ENCODE measurements around the gene BFSP1.

BFSP1 gene

DNA sequence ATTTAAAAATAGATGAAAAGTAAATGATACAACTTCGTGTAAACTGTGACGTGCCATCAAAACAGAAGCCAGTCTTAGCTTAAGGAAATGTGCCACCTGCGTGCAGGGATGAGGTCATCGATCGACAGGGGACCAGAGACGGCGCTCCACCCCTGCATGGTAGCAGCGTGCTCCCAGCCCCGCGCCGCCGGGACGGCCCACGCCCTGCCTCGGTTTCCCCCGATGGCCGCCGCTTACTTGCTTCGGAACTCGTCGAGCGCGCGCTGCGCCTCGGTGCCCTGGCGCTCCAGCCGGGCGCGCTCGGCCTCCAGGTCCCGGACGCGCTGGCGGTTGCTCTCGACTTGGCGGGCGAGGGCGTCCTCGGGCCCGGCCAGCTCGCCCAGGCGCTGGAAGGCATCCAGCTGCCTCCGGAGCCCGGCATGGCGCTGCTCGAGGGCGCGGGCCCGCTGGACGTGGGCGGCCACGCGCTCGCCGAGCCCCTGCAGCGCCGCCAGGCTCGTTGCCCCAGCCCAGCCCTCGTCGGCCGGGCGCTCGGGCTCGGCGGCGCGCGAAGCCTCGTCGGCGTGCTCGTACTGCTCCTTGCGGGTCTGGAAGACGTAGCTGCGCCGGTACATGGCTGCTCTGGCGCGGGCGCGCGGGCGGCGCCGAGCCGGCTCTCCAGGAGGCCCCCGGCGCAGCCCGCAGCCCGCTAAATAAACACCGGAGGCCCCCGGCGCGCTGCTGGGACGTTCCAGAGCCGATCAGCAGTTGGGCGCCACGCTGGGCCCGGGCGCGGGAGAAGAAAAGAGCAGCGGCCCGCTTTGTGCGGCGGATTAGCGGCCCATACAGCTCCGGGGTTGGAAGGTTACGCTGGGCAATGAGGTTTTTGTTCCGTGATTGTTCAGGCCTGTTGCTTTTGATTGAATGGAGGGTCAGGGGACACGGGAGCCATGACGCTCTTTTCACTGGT, at the start of gene BFSP1:
TSS of gene BFSP1 (minus strand) at position 664 of the 949 bp plus-strand sequence. CDS start at position 614, 50 bp downstream.
- Histone ChIP-seq H3K4me3 (ENCODE audit: low read depth, low read length) (peak within 1 kb of the TSS; percentile 47), H3K36me3 (ENCODE audit: control insufficient read depth, insufficient read depth, low read length) (no peaks in the 10 kb centered on the region), H3K4me1 (ENCODE audit: control insufficient read depth, insufficient read depth, low read length) (peaks cover 11% of the 10 kb centered on the region), H3K9me3 (ENCODE audit: control insufficient read depth, insufficient read depth, low read length) (no peaks in the 10 kb centered on the region), H3K9ac (ENCODE audit: low read depth, low read length) (no peak within 1 kb of the TSS), H3K27me3 (ENCODE audit: control insufficient read depth, insufficient read depth, low read length) (peaks cover 12% of the 10 kb centered on the region)

- Histone ChIP-seq H3K4me1 (ENCODE audit: control insufficient read depth, insufficient read depth, low read length) (peaks cover 3% of the 10 kb centered on the region), H3K4me3 (ENCODE audit: low read depth, low read length) (no peak overlapping the region), H3K36me3 (ENCODE audit: control insufficient read depth, insufficient read depth, low read length) (no peaks in the 10 kb centered on the region), H3K9ac (ENCODE audit: low read depth, low read length) (no peak overlapping the region), H3K27me3 (ENCODE audit: control insufficient read depth, insufficient read depth, low read length) (no peaks in the 10 kb centered on the region), H3K9me3 (ENCODE audit: control insufficient read depth, insufficient read depth, low read length) (no peaks in the 10 kb centered on the region)
Measured at GRCh38 chr20:17580895-17581294, 49.7 kb upstream of the BFSP1 start.

DNA sequence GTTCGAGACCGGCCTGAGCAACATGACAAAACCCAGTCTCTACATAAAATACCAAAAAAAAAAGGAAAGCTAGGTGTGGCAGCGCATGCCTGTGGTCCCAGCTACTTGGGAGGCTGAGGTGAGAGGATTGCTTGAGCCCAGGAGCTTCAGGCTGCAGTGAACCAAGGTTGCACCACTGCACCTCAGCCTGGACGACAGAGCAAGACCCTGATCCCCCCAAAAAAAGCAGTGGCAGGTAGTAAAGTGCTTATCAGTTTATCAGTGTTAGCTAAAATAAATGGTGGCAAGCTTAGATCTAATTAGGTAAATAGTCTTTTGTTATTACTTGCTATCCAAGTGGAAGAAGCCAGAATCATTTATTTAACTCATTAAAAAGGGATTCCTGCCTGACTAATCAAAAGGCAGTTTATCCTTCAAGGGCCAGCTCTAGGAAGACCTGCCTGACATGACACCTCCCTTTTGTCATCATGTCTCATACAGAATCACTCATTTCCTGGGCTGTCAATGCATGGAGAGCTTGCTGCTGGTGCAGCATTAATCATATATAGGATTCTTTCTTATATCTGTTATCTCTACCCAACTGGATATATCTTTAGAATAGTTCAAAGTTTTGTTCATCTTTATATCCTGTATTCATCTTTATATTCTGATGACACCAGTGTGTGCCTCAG, 48.3 kb upstream of the BFSP1 start:
- H3K9me3 ChIP-seq (ENCODE audit: control insufficient read depth, insufficient read depth, low read length) = no peaks in the 10 kb centered on the region
- H3K4me3 ChIP-seq (ENCODE audit: low read depth, low read length) = no peak overlapping the region

DNA sequence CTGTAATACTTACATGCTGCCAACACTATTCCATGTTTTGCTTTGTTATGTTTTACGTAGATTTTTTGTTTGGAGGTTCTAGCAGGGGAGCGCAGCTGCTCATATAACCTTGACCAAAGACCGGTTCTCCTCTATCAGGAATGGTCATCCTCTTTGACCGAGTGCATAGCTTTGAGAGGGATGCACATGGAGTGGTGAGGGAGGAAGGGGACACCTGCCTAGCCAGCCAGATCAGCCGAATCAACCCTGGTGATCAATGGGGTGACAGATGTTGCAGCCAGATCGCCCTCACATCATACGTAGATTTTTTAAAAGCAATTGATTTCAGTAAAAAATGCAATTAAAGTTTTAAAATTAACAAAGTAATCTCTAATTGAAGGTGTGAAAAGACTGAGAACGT, 45.0 kb upstream of the BFSP1 start:
- Histone ChIP-seq H3K36me3 (ENCODE audit: control insufficient read depth, insufficient read depth, low read length) (no peaks in the 10 kb centered on the region), H3K27me3 (ENCODE audit: control insufficient read depth, insufficient read depth, low read length) (no peaks in the 10 kb centered on the region), H3K4me1 (ENCODE audit: control insufficient read depth, insufficient read depth, low read length) (peaks cover 24% of the 10 kb centered on the region), H3K4me3 (ENCODE audit: low read depth, low read length) (no peak overlapping the region), H3K9ac (ENCODE audit: low read depth, low read length) (no peak overlapping the region), H3K9me3 (ENCODE audit: control insufficient read depth, insufficient read depth, low read length) (no peaks in the 10 kb centered on the region)

More for the DNA sequence above, 48.3 kb upstream of the BFSP1 start:
- Histone ChIP-seq H3K36me3 (ENCODE audit: control insufficient read depth, insufficient read depth, low read length) (no peaks in the 10 kb centered on the region), H3K27me3 (ENCODE audit: control insufficient read depth, insufficient read depth, low read length) (no peaks in the 10 kb centered on the region), H3K9ac (ENCODE audit: low read depth, low read length) (no peak overlapping the region), H3K4me1 (ENCODE audit: control insufficient read depth, insufficient read depth, low read length) (peaks cover 7% of the 10 kb centered on the region)

DNA sequence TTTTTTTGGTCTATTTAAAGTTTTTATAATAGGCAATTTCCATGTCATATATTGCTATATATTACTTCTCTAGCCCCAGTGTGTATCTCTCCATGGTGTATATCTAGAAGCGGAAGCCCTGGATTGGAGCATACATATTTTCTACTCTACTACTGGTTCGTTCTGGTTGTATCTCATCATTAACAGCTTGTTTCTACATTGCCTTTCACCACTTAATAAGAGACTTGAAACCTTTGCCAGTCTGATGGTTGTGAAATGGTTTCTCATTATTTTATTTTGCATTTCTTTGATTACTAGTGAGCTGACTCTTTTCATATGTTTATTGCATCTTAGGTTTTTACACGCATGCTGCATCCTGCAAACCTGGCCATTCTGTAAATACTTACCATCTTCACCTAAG, 42.3 kb upstream of the BFSP1 start:
- Histone ChIP-seq H3K36me3 (ENCODE audit: control insufficient read depth, insufficient read depth, low read length) (no peaks in the 10 kb centered on the region), H3K4me1 (ENCODE audit: control insufficient read depth, insufficient read depth, low read length) (peaks cover 22% of the 10 kb centered on the region), H3K9me3 (ENCODE audit: control insufficient read depth, insufficient read depth, low read length) (no peaks in the 10 kb centered on the region), H3K9ac (ENCODE audit: low read depth, low read length) (no peak overlapping the region), H3K4me3 (ENCODE audit: low read depth, low read length) (no peak overlapping the region), H3K27me3 (ENCODE audit: control insufficient read depth, insufficient read depth, low read length) (no peaks in the 10 kb centered on the region)

DNA sequence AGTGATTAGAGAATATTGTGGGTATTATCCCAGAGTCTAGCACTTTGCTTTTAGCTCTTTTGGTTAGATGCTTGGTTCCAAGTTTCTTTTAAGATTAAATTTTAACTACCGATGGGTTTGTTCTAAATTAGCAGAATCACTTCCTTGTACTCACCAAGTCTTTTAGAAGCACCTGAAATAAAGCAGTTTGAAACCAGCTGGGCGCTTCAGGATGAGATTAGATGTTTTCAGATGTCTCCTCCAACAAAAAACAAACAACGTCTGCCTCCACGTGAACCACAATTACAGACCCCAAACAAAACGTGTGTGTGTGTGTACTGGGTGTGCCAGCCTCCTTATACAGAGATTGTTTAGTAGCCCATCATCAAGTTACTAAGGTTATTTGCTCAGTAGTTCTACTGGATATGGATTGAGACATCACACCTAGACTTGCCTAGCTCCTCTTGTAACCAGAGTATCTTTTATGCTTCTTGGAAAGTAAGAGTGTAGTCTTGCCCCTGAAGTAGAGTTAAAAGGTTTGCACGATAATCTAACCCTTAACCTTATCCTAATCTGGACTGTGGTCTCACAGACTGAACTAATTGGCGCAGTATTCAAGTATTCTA, 41.0 kb upstream of the BFSP1 start:
- H3K4me3 ChIP-seq (ENCODE audit: low read depth, low read length) = peak overlapping the region; percentile 23
- peaks cover 28% of the 10 kb centered on the region for H3K4me1 ChIP-seq (ENCODE audit: control insufficient read depth, insufficient read depth, low read length)
- H3K9ac ChIP-seq (ENCODE audit: low read depth, low read length) = peak overlapping the region; percentile 50
- H3K27me3 ChIP-seq (ENCODE audit: control insufficient read depth, insufficient read depth, low read length) = no peaks in the 10 kb centered on the region
- no peaks in the 10 kb centered on the region for H3K36me3 ChIP-seq (ENCODE audit: control insufficient read depth, insufficient read depth, low read length)
- no peaks in the 10 kb centered on the region for H3K9me3 ChIP-seq (ENCODE audit: control insufficient read depth, insufficient read depth, low read length)

DNA sequence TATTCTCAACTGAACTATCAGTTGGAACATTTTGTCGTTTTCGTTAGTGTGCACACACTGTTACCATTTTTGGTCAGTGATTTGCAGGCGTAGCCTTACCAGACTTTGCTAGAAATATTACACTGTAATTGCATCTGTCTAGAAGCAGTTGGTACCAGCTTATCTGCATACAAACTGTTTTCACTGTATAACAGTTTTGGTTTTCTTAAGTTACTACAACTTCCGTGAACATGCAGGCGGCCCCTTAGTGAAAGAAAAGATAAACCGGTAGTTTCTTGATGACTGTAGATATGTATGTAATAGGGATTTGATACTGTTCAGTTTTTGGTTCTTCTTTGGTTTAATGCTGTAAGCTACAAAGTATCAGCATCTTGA, 40.0 kb upstream of the BFSP1 start:
- H3K36me3 ChIP-seq (ENCODE audit: control insufficient read depth, insufficient read depth, low read length) = no peaks in the 10 kb centered on the region
- peaks cover 28% of the 10 kb centered on the region for H3K4me1 ChIP-seq (ENCODE audit: control insufficient read depth, insufficient read depth, low read length)
- peak overlapping the region; percentile 84 for H3K4me3 ChIP-seq (ENCODE audit: low read depth, low read length)
- H3K27me3 ChIP-seq (ENCODE audit: control insufficient read depth, insufficient read depth, low read length) = no peaks in the 10 kb centered on the region
- H3K9ac ChIP-seq (ENCODE audit: low read depth, low read length) = no peak overlapping the region
- H3K9me3 ChIP-seq (ENCODE audit: control insufficient read depth, insufficient read depth, low read length) = no peaks in the 10 kb centered on the region

- Histone ChIP-seq H3K9me3 (ENCODE audit: control insufficient read depth, insufficient read depth, low read length) (no peaks in the 10 kb centered on the region), H3K4me3 (ENCODE audit: low read depth, low read length) (peak overlapping the region; percentile 84), H3K36me3 (ENCODE audit: control insufficient read depth, insufficient read depth, low read length) (no peaks in the 10 kb centered on the region), H3K27me3 (ENCODE audit: control insufficient read depth, insufficient read depth, low read length) (no peaks in the 10 kb centered on the region), H3K9ac (ENCODE audit: low read depth, low read length) (peak overlapping the region; percentile 67), H3K4me1 (ENCODE audit: control insufficient read depth, insufficient read depth, low read length) (peaks cover 28% of the 10 kb centered on the region)
Measured at GRCh38 chr20:17570347-17571152, 39.4 kb upstream of the BFSP1 start.

GRCh38 chr20:17569616-17570346, 38.6 kb upstream of the BFSP1 start, which contains the start of gene DSTN:
TSS of gene DSTN (plus strand) at chr20:17570075. CDS start at chr20:17570209, 134 bp downstream.
- Histone ChIP-seq H3K4me3 (ENCODE audit: low read depth, low read length) (peak within 1 kb of the TSS; percentile 84), H3K36me3 (ENCODE audit: control insufficient read depth, insufficient read depth, low read length) (no peaks in the 10 kb centered on the region), H3K9ac (ENCODE audit: low read depth, low read length) (peak within 1 kb of the TSS; percentile 84), H3K27me3 (ENCODE audit: control insufficient read depth, insufficient read depth, low read length) (no peaks in the 10 kb centered on the region), H3K9me3 (ENCODE audit: control insufficient read depth, insufficient read depth, low read length) (no peaks in the 10 kb centered on the region), H3K4me1 (ENCODE audit: control insufficient read depth, insufficient read depth, low read length) (peaks cover 24% of the 10 kb centered on the region)

GRCh38 chr20:17568972-17569521, 37.9 kb upstream of the BFSP1 start:
- Histone ChIP-seq H3K4me1 (ENCODE audit: control insufficient read depth, insufficient read depth, low read length) (peaks cover 24% of the 10 kb centered on the region), H3K4me3 (ENCODE audit: low read depth, low read length) (peak overlapping the region; percentile 84), H3K36me3 (ENCODE audit: control insufficient read depth, insufficient read depth, low read length) (no peaks in the 10 kb centered on the region), H3K27me3 (ENCODE audit: control insufficient read depth, insufficient read depth, low read length) (no peaks in the 10 kb centered on the region), H3K9me3 (ENCODE audit: control insufficient read depth, insufficient read depth, low read length) (no peaks in the 10 kb centered on the region), H3K9ac (ENCODE audit: low read depth, low read length) (peak overlapping the region; percentile 84)
